Measurements from ENCODE around the gene MGAT4B.
"Not testable (repeated sequence)": the region's sequence is repeated elsewhere in the genome, so short reads cannot be mapped to it uniquely, and the experiment has no call there.

Gene MGAT4B

DNA sequence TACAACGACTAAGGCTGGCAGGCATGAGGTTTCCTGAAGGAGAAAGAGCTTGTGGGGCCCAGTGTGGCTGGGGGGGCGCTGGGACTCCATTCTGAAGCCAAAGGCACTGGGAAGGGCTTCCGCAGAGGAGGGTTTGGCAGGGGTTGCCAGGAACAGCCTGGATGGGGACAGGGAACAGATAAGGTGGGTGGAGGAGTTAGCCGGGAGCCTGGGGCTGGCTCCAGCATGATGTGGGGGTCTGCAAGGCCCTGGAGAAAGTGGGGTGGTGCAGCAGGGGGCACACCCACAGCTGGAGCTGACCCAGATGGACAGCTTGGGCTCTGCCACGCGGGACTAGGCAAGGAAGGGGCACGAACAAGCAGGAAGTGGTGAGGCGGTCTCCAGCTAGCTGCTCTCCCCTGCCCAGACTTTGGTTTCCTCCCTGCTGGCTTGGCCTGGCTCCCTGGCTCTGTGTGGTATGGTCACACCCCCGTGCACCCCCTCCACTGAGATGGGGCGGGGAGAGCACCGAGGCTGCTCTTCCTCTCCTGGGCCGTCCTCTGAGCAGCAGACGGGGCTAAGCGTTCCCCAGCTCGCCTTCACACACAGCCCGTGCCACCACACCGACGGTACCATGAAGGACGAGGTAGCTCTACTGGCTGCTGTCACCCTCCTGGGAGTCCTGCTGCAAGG is 13.1 kb downstream of the MGAT4B start, which contains the start of gene LTC4S:
Gene LTC4S (plus strand): TSS at position 519 of the 672 bp plus-strand sequence. CDS start 95 bp downstream, at position 614.
- no peak for TF ChIP-seq ZFX (IDR thresholded peaks at IDR 0.05)
- TF ChIP-seq, protein P1, sequence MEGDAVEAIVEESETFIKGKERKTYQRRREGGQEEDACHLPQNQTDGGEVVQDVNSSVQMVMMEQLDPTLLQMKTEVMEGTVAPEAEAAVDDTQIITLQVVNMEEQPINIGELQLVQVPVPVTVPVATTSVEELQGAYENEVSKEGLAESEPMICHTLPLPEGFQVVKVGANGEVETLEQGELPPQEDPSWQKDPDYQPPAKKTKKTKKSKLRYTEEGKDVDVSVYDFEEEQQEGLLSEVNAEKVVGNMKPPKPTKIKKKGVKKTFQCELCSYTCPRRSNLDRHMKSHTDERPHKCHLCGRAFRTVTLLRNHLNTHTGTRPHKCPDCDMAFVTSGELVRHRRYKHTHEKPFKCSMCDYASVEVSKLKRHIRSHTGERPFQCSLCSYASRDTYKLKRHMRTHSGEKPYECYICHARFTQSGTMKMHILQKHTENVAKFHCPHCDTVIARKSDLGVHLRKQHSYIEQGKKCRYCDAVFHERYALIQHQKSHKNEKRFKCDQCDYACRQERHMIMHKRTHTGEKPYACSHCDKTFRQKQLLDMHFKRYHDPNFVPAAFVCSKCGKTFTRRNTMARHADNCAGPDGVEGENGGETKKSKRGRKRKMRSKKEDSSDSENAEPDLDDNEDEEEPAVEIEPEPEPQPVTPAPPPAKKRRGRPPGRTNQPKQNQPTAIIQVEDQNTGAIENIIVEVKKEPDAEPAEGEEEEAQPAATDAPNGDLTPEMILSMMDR (conservative IDR thresholded peaks at IDR 0.05) = no peak
- peak within 1 kb of the TSS; percentile 88; the same call in 1 of the 2 replicates for H3K27ac ChIP-seq

DNA sequence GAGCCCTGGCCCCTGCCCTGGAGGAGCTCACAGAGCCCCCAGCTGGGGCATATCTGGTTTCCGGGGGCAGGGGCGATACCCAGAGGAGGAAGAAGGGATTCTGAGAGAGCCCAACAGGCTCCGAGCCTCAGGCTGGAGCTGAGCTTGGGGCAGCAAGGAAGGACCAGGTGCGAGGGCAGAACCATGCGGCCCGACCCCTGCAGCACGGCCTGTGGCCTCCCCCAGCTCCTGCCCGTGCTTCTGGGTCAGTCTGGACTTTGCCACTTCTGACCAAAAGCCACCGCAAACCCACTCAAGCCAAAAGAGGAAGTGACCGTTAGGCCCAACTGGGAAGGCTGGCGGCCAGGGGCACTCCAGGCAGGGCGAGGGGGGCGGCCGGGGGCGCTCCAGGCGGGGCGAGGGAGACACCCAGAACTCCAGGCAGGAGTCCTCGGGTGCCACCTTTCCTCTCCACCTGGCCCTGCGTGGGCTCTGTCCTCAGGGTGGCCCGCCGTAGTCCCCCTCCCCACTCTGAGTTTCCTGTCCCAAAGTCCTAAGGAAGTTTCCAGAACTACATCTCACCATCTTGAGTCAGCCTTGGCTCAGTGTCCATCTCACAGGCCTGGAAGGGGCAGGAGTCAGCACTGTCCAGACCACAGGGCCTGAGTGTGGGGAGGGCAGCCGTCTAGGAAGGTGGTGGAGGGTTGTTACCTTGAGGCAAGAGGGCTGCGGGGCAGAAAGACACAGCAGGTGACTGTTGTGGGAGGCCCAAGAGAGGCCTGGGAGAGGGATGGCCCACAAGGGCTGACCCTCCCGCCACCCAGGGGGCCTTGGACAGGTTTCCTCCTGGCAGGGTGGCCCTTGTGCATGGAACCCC is 13.8 kb downstream of the MGAT4B start:
- no peak for TF ChIP-seq ZFX (IDR thresholded peaks at IDR 0.05)
- TF ChIP-seq, protein P1 (conservative IDR thresholded peaks at IDR 0.05) = no peak
- H3K27ac ChIP-seq = no peak overlapping the region

DNA sequence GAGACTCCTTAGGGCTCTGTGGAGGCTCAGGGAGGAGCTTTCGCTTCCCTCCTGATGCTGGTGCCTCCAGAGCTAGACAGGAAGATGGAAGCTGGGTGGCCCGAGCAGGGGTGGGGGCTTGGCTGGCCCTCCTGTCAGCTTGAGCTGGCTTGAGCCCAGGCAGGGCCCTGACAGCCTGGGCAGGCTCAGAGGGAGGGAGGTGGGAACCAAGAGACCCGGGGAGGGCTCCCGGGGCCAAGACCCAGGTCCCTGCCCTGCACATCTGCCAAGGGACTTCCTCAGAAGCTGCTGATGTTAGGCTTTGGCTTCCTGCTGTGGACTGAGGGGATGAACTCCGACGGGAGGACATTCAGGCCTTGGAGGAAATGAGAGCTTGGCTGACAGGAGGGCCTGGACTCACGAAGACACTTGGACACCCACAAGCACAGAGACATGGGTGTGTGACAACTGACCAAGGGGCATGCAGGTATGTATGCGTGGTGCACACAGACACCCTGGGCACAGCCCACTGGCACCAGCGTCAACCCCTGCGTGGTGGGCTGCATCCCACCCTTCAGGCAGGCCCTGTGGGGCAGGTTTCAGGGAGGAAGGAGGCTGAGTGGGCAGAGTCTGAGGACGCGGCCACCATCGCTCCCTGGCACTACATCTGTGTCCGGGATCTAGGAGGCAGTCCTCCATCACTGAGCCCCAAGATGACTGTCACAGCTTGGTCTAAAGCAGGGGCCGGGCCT is 14.6 kb downstream of the MGAT4B start:
- H3K27ac ChIP-seq = no peak overlapping the region
- TF ChIP-seq, protein P1 (conservative IDR thresholded peaks at IDR 0.05) = no peak
- TF ChIP-seq ZFX (IDR thresholded peaks at IDR 0.05) = no peak

DNA sequence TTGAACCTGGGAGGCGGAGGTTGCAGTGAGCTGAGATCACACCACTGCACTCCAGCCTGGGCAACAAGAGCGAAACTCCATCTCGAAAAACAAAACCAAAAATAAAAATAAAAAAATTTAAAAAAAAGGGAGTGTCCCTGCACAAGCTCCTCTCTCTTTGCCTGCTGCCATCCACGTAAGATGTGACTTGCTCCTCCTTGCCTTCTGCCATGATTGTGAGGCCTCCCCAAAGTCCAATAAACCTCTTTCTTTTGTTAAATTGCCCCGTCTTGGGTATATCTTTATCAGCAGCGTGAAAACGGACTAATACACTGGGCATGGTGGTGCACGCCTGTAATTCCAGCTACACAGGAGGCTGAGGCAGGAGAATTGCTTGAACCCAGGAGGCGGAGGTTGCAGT is 17.4 kb downstream of the MGAT4B start:
- not testable (repeated sequence) for H3K27ac ChIP-seq

DNA sequence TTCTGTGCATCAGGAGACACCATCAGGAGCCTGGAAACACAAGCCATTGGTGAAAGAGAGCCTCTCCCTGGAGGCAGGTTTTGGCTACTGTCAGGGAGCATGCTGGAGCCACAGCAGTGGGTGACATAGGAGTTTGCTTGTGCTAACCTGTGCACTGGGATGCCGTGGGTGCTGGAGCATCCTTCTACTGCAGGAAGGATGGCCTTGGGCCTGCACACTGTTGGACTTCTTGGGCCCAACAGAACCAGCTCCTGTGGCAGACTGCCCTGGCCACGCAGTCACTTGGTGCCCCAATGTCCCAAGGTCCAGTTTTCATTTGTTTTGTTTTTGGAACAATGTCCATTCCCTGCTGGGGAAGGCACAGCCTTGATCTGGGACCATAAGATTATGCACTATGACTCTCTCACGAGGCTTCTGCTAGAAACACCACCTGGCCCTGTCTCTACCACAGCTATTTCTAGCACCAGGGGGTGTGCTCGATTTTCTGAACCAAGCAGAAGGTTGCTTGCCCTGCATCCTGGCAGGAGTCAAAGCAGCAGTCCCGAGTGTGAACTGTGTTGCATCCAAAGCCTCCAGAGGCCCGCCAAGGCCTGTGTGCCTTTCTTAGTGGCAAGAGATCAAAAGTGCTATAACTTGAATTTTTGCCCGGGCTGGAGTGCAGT is 18.3 kb downstream of the MGAT4B start:
- H3K27ac ChIP-seq = no peak overlapping the region
- TF ChIP-seq, protein P1 (conservative IDR thresholded peaks at IDR 0.05) = no peak
- no peak for TF ChIP-seq ZFX (IDR thresholded peaks at IDR 0.05)

DNA sequence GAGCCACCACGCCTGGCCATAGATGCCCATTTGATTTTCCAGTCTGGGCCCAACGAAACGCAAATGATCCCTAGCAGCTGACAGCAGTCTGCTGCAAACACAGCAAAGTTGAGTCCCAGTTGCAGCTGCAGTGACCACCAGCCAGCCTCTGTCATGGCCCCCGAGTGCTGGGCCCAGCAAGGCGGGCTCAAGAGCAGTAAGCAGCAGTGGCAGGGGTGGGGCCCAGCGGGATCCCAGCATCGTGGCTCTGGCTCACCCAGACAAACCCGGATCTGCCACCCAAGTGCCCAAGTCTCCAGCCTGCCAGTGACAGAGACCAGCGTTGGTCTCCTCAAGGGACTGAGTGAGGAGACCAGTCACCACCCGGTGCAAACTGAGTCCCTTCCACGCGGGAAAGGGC is 19.8 kb downstream of the MGAT4B start:
- TF ChIP-seq, protein P1 (conservative IDR thresholded peaks at IDR 0.05) = no peak
- no peak for TF ChIP-seq ZFX (IDR thresholded peaks at IDR 0.05)
- H3K27ac ChIP-seq = no peak overlapping the region

DNA sequence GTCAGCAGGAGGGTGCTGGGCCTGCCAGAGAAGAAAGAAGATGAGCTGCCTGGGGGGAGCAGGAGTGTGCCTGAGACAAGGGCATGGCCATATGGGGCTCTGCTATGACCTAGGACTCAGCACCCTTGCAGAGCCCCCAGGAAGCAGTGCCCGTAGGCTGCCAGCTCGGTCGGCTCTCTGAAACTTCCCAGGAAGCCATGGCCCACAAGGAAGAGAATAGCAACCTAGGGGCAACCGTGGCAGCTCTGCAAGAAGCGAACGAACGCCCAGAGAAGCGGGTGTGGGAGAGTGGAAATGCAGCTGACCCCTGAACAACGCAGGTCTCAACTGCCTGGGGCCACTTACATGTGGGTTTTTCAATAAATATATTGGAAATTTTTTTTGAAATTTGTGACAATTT is 23.5 kb downstream of the MGAT4B start:
- TF ChIP-seq, protein P1 (conservative IDR thresholded peaks at IDR 0.05) = no peak
- no peak for TF ChIP-seq ZFX (IDR thresholded peaks at IDR 0.05)
- no peak overlapping the region for H3K27ac ChIP-seq
